Measurements from ENCODE around the gene NFX1. TPM values are rescaled to one million over a fixed set of nuclear protein-coding genes. Genes with fewer than 3 reads are reported as not detected.
A peak's percentile ranks its signal among the peaks of the same experiment; 100 is the strongest.
"Not testable (repeated sequence)": the region's sequence is repeated elsewhere in the genome, so short reads cannot be mapped to it uniquely, and the experiment has no call there.

NFX1 gene
- total RNA-seq, 2 experiments from 2014 or later = 46.3 to 48.1 TPM

DNA sequence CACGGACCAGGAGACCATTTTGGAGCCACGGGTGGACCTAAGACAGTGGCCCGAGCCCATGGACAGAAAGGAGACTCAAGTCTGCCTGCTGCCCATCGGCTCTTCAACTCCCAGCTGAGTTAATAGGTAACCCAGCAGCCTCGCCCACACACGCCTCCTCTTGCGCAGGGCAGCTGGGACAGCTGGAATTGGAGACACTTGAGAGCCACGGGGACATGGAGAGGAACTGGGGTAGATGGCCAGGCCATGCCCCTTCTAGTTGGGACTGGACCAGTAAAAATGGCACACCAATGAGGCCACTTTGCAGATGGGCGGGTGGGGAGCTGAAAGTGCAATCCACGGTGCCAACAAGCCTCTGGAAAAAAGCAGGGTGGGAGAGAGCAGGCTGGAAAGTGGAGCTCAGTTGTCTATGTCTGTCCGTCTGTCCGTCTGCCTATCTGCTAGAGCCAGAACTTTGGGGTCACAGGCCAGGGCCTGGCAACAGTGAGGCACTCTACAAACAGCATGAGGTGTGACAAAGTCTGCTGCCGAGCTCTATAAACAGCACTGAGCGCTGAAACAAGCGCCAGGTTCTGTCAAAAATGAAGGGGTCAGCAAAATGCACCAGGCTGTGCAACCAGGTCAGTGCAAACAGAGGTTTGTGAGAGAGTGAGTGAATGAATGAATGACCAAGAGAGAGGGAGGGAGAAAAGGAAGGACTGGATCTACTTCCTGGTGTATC, 105.0 kb downstream of the NFX1 start:
- H3K36me3 Mint-ChIP-seq = not testable (repeated sequence)
- CTCF ChIA-PET = interaction anchor here (1.2 kb wide), 1 partner anchor 58 kb away, joined by 3 read pairs; no protein-coding TSS in a partner anchor

DNA sequence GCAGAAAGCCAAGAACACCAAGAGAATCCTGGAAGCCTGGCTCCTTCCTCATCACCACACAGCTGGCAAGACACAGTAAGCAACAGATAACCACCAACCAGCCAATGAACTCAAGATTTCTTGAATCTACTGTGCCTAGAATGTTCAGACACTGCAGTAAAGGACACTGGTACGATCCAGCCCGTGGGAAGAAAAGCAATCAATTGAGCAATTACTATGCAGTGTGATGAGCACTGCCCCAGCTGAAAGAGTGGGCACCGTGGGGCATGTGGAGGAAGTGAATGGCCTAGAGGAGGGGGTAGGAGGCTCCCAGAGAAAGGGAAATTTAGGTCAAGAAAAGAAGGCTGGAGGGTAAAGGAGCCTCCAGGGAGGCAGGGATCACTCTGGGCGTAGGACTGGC, 107.5 kb downstream of the NFX1 start:
- CTCF ChIA-PET; H3K36me3 Mint-ChIP-seq; H3K9me3 Mint-ChIP-seq (ENCODE audit: low read depth); H3K27ac Mint-ChIP-seq; DNase-seq; ATAC-seq; H3K4me3 Mint-ChIP-seq; H3K27me3 Mint-ChIP-seq; H3K4me1 Mint-ChIP-seq: not testable (repeated sequence)

More for the DNA sequence above, 105.0 kb downstream of the NFX1 start:
- H3K4me1 Mint-ChIP-seq; H3K27ac Mint-ChIP-seq; DNase-seq; H3K9me3 Mint-ChIP-seq (ENCODE audit: low read depth); ATAC-seq; H3K27me3 Mint-ChIP-seq; H3K4me3 Mint-ChIP-seq: not testable (repeated sequence)

DNA sequence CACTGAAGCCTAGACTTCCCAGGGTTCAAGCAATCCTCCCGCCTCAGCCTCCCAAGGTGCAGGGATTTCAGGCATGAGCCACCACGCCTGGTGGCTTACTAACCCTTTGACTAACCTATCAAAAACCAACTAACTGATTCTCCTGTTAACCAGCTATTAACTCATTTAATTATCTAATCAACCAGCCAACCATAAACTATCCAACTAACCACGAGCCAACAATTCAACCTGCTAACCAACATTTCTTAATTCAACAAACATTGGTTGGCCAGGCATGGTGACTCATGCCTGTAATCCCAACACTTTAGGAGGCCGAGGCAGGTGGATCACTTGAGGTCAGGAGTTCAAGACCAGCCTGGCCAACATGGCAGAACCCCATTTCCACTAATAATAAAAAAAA, 108.7 kb downstream of the NFX1 start:
- not testable (repeated sequence) for H3K9me3 Mint-ChIP-seq (ENCODE audit: low read depth); ATAC-seq; H3K27ac Mint-ChIP-seq; H3K36me3 Mint-ChIP-seq; DNase-seq; H3K4me3 Mint-ChIP-seq; H3K4me1 Mint-ChIP-seq; H3K27me3 Mint-ChIP-seq
- CTCF ChIA-PET = interaction anchor here (1.1 to 2.8 kb wide), 2 partner anchors 24 to 68 kb away, joined by 6 to 13 read pairs; no protein-coding TSS in a partner anchor

DNA sequence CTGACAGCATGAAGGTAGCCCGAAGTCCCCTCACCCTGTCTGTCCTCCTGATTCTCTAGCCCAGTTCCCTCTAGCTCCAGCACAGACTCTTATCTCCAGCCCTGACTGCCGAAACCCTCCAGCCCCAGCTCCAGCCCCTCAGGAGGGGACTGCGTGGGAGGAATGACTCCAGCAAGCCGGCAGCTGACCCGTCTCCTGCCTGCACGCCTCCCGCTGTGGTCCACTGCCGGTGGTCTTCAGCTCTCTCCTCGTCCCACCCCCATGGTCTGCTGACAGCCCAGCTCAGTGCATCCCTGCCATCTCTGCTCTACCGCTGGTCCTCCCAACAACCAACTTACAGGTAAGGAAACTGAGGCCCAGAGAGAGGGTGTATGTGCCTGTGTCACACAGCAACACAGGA, 111.5 kb downstream of the NFX1 start:
- DNase-seq; H3K4me3 Mint-ChIP-seq; ATAC-seq; H3K9me3 Mint-ChIP-seq (ENCODE audit: low read depth); H3K36me3 Mint-ChIP-seq; H3K4me1 Mint-ChIP-seq; H3K27me3 Mint-ChIP-seq; H3K27ac Mint-ChIP-seq: not testable (repeated sequence)
- CTCF ChIA-PET = interaction anchor here (4.5 kb wide), 1 partner anchor 63 kb away, joined by 78 read pairs; no protein-coding TSS in a partner anchor

DNA sequence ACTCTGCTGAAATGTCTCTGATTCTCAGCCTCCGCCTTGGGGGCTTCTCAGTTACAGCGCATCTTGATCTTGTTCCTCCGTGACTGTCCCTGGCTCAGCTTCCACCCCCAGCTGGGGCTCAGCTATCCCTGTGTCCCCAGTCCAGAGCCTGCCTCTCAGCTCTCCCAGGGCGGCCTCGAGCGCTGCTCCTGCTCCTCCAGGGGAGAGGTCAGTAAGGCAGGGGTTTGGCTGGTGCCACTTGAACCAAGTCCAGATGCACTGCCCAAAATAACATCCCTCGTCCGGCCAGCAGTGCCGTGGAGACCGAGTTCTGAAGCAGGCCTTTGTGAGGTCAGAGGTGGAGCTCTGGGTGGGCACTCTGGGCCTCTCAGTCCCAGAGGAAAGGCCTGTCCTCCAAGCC, 112.1 kb downstream of the NFX1 start, which contains the start of gene AQP7:
Gene AQP7, minus strand, starts transcription at position 198 of the 400 bp plus-strand sequence. CDS start 1,306 bp downstream, outside the sequence.
- not testable (repeated sequence) for H3K36me3 Mint-ChIP-seq; H3K4me1 Mint-ChIP-seq; ATAC-seq; H3K4me3 Mint-ChIP-seq; DNase-seq; H3K27ac Mint-ChIP-seq; H3K9me3 Mint-ChIP-seq (ENCODE audit: low read depth); H3K27me3 Mint-ChIP-seq
- CTCF ChIA-PET = interaction anchor here (0.9 to 4.5 kb wide), 3 partner anchors 11 to 72 kb away, joined by 3 to 78 read pairs (median 14); partner anchors contain the start of gene NOL6

DNA sequence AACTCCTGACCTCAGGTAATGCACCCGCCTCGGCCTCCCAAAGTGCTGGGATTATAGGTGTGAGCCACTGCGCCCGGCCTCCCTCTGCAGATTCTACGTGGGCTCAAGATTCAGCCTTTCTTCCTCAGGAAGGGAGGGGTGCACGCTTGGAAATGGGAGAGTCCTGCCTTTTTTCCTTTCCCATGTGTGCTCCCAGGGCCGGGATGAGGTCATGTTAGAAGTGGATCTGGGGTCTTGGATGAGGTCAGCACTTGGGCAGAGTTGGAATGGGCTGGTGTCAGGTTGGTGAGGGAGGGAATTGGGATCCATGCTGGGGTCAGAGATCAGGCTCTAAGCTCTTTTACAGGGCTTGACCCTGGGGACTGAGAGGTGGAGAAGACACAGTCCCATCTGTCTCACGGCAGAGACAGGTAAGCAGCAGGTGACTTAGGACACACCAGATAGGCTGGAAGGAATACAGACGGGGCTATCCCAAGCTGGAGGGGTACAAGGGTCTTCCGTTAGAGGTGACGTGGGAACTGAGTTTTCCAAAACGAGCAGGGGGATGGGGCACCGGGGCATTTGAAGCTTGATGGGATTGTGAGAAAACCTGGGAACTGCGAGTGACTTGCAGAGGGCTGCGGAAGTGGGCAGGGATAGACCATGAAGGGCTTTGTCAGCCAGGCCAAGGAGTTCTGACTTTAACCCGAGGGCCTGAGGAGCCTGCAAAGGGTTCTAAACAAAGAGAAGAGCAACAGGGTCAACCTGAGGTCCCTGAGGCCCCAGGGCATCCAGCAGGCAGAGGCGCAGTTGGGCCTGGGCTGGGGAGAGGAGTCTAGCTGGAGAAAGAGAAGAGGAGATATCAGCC, 113.8 kb downstream of the NFX1 start:
- no peak for ATAC-seq
- H3K9me3 Mint-ChIP-seq (ENCODE audit: low read depth) = no peaks in the 10 kb centered on the region

DNA sequence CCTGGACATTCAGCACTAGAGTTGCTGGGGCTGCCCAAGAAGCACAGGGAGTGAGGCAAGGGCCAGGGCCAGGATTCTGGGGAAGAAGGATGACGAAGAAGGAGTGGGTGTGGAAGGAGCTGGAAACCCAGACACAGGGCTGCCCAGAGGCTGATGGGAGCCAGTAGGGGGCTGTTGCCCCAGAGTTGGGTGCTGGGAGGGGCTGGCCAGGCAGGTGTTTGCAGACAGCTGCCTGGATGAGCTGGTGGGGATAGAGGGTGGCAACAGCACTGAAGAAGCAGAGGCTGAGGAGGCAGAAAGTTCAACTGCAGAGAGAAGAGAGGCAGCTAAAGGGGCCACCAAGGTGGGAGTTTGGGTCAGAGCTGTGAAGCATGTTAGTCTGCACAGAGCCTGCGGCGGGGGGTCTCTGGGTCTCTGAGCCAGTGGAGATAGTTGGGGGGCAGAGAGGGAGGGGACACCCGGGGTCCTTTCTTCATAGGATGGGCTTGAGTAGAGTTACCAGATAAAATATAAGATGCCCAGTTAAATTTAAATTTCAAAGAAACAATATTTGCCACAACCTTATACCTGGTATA, 114.6 kb downstream of the NFX1 start:
- no peaks in the 10 kb centered on the region for H3K36me3 Mint-ChIP-seq

More for the DNA sequence above, 113.8 kb downstream of the NFX1 start:
- Mint-ChIP-seq H3K4me3 (no peak overlapping the region), H3K36me3 (no peaks in the 10 kb centered on the region), H3K27me3 (no peaks in the 10 kb centered on the region), H3K4me1 (no peaks in the 10 kb centered on the region), H3K27ac (no peak overlapping the region)
- no peak for DNase-seq
- CTCF ChIA-PET = interaction anchor here (0.6 to 4.5 kb wide), 14 partner anchors 10 to 316 kb away, joined by 3 to 78 read pairs (median 5); partner anchors contain the start of genes AQP3 and NOL6

DNA sequence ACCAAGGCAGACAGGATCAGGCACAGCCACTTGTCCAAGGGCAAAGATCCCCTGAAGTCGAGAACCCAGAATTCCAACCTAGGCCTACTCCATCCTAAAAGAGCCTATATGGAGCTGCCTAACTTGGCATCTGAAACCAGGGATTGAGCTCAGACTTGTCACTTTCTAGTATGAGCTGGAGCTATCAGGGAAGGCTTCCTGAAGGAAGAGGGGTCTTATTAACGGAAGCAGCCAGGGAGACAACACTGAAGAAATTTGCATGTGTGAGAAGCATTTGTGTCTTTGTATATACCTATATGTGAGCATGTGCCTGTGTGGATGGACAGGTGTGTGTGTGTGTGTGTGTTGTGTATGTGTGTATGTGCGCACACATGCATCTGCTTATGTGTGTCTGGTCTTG, 116.7 kb downstream of the NFX1 start:
- Mint-ChIP-seq H3K9me3 (ENCODE audit: low read depth) (no peaks in the 10 kb centered on the region), H3K27me3 (no peaks in the 10 kb centered on the region), H3K4me3 (no peak overlapping the region), H3K27ac (no peak overlapping the region), H3K36me3 (no peaks in the 10 kb centered on the region), H3K4me1 (no peaks in the 10 kb centered on the region)
- CTCF ChIA-PET = interaction anchor here (1.4 to 1.8 kb wide), 2 partner anchors 40 to 60 kb away, joined by 3 to 7 read pairs; partner anchors contain the start of gene AQP3
- DNase-seq = no peak
- no peak for ATAC-seq

More for the DNA sequence above, 114.6 kb downstream of the NFX1 start:
- Mint-ChIP-seq H3K9me3 (ENCODE audit: low read depth) (no peaks in the 10 kb centered on the region), H3K27ac (no peak overlapping the region), H3K4me1 (no peaks in the 10 kb centered on the region), H3K27me3 (no peaks in the 10 kb centered on the region), H3K4me3 (no peak overlapping the region)
- DNase-seq (no peak), ATAC-seq (no peak)
- CTCF ChIA-PET = interaction anchor here (0.7 to 4.5 kb wide), 7 partner anchors 9 to 97 kb away, joined by 3 to 78 read pairs (median 5); partner anchors contain the start of gene AQP3

DNA sequence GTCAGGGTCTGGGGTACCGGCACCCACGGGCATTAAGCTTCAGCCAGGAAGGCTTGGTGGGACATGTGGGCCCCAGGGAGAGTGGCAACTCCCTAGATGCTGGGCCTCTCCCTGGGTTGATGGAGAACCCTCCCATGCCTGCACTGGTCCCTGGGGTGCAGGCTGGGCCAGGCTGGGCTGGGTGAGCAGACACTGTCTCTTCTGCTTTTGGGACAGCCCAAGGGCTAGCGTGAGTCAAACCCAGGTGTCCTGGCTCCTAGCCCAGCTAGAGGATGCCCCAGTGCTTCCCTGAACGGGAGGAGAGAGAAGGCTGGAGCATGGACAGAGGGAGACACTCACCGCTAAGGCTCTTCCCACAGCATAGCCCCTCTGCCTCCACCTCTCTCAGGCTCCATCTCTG, 117.8 kb downstream of the NFX1 start:
- CTCF ChIA-PET = interaction anchor here (1.4 to 11.2 kb wide), 4 partner anchors 39 to 59 kb away, joined by 3 to 135 read pairs (median 5); partner anchors contain the start of gene AQP3

DNA sequence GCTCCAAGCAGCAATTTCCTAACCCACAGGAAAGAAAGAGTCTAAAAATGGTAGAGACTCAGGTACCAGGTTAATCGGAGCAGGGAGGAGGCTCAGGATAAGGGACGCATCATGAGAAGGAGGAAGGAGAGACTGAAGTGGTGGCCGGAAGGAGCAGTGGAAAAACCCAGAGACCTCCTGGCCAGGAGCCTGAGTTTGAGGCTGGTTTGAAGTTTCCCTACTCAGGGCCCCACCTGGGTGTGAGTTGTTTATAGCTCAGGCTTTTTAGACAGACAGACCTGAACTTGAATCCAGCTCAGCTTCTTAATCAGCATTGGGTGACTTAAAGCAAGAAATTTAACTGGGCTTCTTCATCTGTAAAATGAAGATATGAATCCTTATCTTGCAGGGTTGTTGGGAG, 124.0 kb downstream of the NFX1 start:
- DNase-seq (no peak), ATAC-seq (no peak)
- H3K36me3 Mint-ChIP-seq = no peaks in the 10 kb centered on the region
- H3K4me1 Mint-ChIP-seq = peaks cover 39% of the 10 kb centered on the region
- CTCF ChIA-PET = interaction anchor here (0.8 to 11.2 kb wide), 11 partner anchors 9 to 128 kb away, joined by 4 to 135 read pairs (median 17); partner anchors contain the start of genes AQP3 and NOL6
- H3K9me3 Mint-ChIP-seq (ENCODE audit: low read depth) = no peaks in the 10 kb centered on the region
- H3K4me3 Mint-ChIP-seq = no peak overlapping the region
- no peaks in the 10 kb centered on the region for H3K27me3 Mint-ChIP-seq
- H3K27ac Mint-ChIP-seq = no peak overlapping the region

More for the DNA sequence above, 117.8 kb downstream of the NFX1 start:
- Mint-ChIP-seq H3K27ac (no peak overlapping the region), H3K36me3 (no peaks in the 10 kb centered on the region), H3K4me3 (no peak overlapping the region), H3K4me1 (no peaks in the 10 kb centered on the region), H3K9me3 (ENCODE audit: low read depth) (no peaks in the 10 kb centered on the region), H3K27me3 (no peaks in the 10 kb centered on the region)
- ATAC-seq (no peak), DNase-seq (no peak)

DNA sequence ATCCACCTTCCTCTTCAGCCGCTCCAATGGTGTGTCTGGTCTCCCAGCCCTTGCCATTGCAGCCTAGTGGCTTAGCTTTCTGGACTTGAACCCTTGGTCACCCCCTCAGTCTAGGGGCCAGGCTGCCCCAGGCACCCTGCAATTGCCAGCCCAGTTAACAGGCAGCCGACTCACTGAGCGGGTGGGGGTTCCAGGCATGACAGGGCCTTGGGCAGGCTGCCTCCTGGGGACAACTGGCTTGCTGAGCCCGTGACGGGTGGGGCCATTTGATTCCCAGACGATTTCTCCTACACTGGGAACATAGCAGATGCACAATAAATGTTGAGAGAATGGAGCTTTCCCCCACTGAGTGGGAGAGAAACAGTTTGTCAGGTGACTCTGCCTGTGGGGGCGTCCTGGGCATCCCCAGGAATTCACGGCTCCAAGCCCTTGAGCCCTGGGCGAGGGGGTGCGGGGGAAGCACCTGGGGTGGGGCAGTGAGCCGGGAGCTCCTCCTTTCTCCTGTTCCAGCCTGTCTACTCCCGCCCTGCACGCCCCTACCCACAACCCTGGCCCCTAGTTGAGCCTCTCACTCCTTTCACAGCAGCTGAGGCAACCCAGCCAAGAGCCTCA, 124.7 kb downstream of the NFX1 start:
- H3K27ac Mint-ChIP-seq = peak overlapping the region; percentile 85
- ATAC-seq (no peak), DNase-seq (no peak)
- no peaks in the 10 kb centered on the region for H3K36me3 Mint-ChIP-seq
- CTCF ChIA-PET = interaction anchor here (0.9 to 11.2 kb wide), 21 partner anchors 10 to 128 kb away, joined by 3 to 135 read pairs (median 7); partner anchors contain the start of genes AQP3 and NOL6
- peaks cover 39% of the 10 kb centered on the region for H3K4me1 Mint-ChIP-seq
- H3K9me3 Mint-ChIP-seq (ENCODE audit: low read depth) = no peaks in the 10 kb centered on the region
- no peak overlapping the region for H3K4me3 Mint-ChIP-seq
- H3K27me3 Mint-ChIP-seq = no peaks in the 10 kb centered on the region

DNA sequence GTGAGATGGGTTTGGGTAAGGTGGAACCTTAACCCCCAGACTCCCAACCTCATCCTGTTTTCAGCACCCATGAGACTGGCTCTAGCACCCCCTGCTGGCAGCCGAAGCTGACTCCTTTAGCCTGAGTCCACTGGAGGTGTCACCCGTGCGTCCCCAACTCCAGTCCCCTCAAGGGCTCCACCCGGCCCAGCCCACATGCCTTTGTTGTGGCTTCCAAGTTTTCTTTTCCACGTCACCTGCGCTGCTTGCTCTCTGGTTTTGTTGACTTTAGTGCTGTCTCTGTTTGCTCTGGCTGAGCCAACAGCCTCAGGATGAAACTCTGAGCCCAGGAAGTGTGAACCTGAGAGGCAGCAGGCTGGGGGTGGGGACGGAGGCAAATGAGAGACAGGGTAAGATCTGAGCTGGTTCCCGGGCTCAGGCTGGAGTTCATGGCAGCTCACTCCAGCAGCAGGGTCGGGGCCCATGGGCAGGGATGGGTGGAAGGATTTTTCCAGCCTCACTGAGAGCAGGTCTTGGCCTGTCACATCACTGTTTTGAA, 125.3 kb downstream of the NFX1 start:
- DNase-seq = peak; percentile 93
- CTCF ChIA-PET = interaction anchor here (0.6 to 11.2 kb wide), 22 partner anchors 10 to 464 kb away, joined by 3 to 135 read pairs (median 6); partner anchors contain the start of genes AQP3 and NOL6
- peaks cover 42% of the 10 kb centered on the region for H3K4me1 Mint-ChIP-seq
- no peaks in the 10 kb centered on the region for H3K9me3 Mint-ChIP-seq (ENCODE audit: low read depth)
- no peaks in the 10 kb centered on the region for H3K36me3 Mint-ChIP-seq
- peak; percentile 96 for ATAC-seq
- H3K27me3 Mint-ChIP-seq = no peaks in the 10 kb centered on the region
- H3K27ac Mint-ChIP-seq = peak overlapping the region; percentile 85
- no peak overlapping the region for H3K4me3 Mint-ChIP-seq

Measured in activated CD8-positive, alpha-beta memory T cell treated with anti-CD3 and anti-CD28 coated beads, Interleukin-2, amount 10 ng/mL, durations not matched to agents 7 days and 5 days (primary cell).